ENCODE results near the gene DMWD. TPM values are rescaled to one million over a fixed set of nuclear protein-coding genes. Genes with fewer than 3 reads are reported as not detected.

Gene DMWD
- total RNA-seq, 4 donors from 2014 or later = 41.5 to 75.5 (median 59.4) TPM

DNA sequence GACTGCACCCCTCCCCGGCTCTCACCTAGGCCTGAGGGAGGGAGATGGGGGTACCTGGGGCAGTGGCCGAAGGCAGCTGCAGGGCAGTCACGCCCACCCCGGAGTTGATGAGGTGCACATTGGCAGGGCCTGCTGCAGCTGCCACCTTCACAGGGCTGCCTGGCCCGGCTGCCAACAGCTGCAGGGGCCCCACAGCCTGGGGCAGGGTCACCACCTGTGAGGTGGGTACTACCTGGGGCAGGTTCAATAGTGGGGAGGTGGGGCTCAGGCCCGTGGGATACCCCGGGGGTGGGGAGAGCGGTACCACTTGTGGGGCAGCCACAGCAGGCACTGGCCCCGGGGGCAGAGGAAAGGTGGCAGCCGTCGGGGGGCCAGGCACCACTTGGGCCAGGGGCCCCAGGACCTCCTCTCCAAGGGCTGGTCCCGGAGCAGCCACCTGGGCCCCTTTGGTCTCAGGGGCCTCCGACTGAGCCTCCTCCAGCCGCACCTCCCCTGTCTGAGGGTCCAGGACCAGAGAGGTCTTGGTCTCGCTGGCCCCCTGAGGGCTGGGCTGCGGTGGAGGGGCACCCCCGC is 26.3 kb downstream of the DMWD start:
- ATAC-seq = no peak
- H3K4me3 ChIP-seq = peak overlapping the region; percentile 65 to 93
- peaks cover 3 to 67% (median 42%) of the 10 kb centered on the region in 3 donors for H3K4me1 ChIP-seq
- no peaks in the 10 kb centered on the region for H3K27me3 ChIP-seq
- no peaks in the 10 kb centered on the region for H3K9me3 ChIP-seq
- no peak for TF ChIP-seq POLR2A (IDR thresholded peaks at IDR 0.05)
- TF ChIP-seq, protein P1, sequence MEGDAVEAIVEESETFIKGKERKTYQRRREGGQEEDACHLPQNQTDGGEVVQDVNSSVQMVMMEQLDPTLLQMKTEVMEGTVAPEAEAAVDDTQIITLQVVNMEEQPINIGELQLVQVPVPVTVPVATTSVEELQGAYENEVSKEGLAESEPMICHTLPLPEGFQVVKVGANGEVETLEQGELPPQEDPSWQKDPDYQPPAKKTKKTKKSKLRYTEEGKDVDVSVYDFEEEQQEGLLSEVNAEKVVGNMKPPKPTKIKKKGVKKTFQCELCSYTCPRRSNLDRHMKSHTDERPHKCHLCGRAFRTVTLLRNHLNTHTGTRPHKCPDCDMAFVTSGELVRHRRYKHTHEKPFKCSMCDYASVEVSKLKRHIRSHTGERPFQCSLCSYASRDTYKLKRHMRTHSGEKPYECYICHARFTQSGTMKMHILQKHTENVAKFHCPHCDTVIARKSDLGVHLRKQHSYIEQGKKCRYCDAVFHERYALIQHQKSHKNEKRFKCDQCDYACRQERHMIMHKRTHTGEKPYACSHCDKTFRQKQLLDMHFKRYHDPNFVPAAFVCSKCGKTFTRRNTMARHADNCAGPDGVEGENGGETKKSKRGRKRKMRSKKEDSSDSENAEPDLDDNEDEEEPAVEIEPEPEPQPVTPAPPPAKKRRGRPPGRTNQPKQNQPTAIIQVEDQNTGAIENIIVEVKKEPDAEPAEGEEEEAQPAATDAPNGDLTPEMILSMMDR (IDR thresholded peaks at IDR 0.05) = peak in 1 of 4 experiments; percentile 2
- H3K36me3 ChIP-seq = peaks cover 0 to 3% of the 10 kb centered on the region in 2 donors
- WGBS, 2 donors (ENCODE audit: low coverage in 1 of 2) = no CpG with 5 or more reads among the region's 17 CpGs
- peak overlapping the region; percentile 86 to 99 (median 98) for H3K27ac ChIP-seq

- Histone ChIP-seq H3K4me3 (peak overlapping the region in 1 of 2 donors; percentile 93), H3K36me3 (no peaks in the 10 kb centered on the region), H3K27me3 (no peaks in the 10 kb centered on the region), H3K4me1 (peaks cover 3 to 61% (median 36%) of the 10 kb centered on the region in 3 donors), H3K9me3 (no peaks in the 10 kb centered on the region), H3K27ac (peak overlapping the region; percentile 86 to 99 (median 98))
- TF ChIP-seq POLR2AphosphoS5 (IDR thresholded peaks at IDR 0.05) (no peak), EP300 (IDR thresholded peaks at IDR 0.05) (no peak), POLR2A (IDR thresholded peaks at IDR 0.05) (no peak)
- TF ChIP-seq, protein P1 (IDR thresholded peaks at IDR 0.05) = no peak
- 20 to 26% methylated on average over 1 to 3 of the region's 23 CpGs for WGBS, 2 donors (ENCODE audit: low coverage in 1 of 2)
- ATAC-seq = no peak
Measured at GRCh38 chr19:45765702-45766295, 26.8 kb downstream of the DMWD start.

GRCh38 chr19:45764945-45765701 is 27.5 kb downstream of the DMWD start:
- no peak for ATAC-seq
- Histone ChIP-seq H3K4me3 (peak overlapping the region in 1 of 2 donors; percentile 93), H3K36me3 (no peaks in the 10 kb centered on the region), H3K4me1 (peaks cover 3 to 55% (median 35%) of the 10 kb centered on the region in 3 donors), H3K27ac (peak overlapping the region; percentile 86 to 99 (median 98)), H3K27me3 (no peaks in the 10 kb centered on the region), H3K9me3 (no peaks in the 10 kb centered on the region)
- TF ChIP-seq POLR2A (IDR thresholded peaks at IDR 0.05) (no peak), POLR2AphosphoS5 (IDR thresholded peaks at IDR 0.05) (no peak), EP300 (IDR thresholded peaks at IDR 0.05) (no peak)
- TF ChIP-seq, protein P1 (IDR thresholded peaks at IDR 0.05) = no peak
- WGBS, 2 donors (ENCODE audit: low coverage in 1 of 2) = 19 to 43% methylated on average over 4 to 8 of the region's 21 CpGs

- peak overlapping the region; percentile 86 to 99 (median 98) for H3K27ac ChIP-seq
- H3K4me1 ChIP-seq = peaks cover 3 to 51% (median 35%) of the 10 kb centered on the region in 3 donors
- no peaks in the 10 kb centered on the region for H3K36me3 ChIP-seq
- H3K4me3 ChIP-seq = peak overlapping the region in 1 of 2 donors; percentile 16
- H3K9me3 ChIP-seq = no peaks in the 10 kb centered on the region
- no peak for TF ChIP-seq POLR2AphosphoS5 (IDR thresholded peaks at IDR 0.05)
- TF ChIP-seq POLR2A (IDR thresholded peaks at IDR 0.05) = no peak
- TF ChIP-seq, protein P1 (IDR thresholded peaks at IDR 0.05) = no peak
- no peak for TF ChIP-seq EP300 (IDR thresholded peaks at IDR 0.05)
- H3K27me3 ChIP-seq = no peaks in the 10 kb centered on the region
- no CpG with 5 or more reads among the region's 6 CpGs for WGBS, 2 donors (ENCODE audit: low coverage in 1 of 2)
- ATAC-seq = no peak
Measured at GRCh38 chr19:45764475-45764874, 28.2 kb downstream of the DMWD start.
